D341Med (cell line): ENCODE results near the gene RPS21.
A peak's percentile ranks its signal among the peaks of the same experiment; 100 is the strongest.
"Not testable (repeated sequence)": the region's sequence is repeated elsewhere in the genome, so short reads cannot be mapped to it uniquely, and the experiment has no call there.

Experiments
- DNase-seq: peaks from one replicate; pipeline ENCODE4 v3.0.0; 2012; ENCODE audit warnings: low spot score

The RPS21 gene

DNA sequence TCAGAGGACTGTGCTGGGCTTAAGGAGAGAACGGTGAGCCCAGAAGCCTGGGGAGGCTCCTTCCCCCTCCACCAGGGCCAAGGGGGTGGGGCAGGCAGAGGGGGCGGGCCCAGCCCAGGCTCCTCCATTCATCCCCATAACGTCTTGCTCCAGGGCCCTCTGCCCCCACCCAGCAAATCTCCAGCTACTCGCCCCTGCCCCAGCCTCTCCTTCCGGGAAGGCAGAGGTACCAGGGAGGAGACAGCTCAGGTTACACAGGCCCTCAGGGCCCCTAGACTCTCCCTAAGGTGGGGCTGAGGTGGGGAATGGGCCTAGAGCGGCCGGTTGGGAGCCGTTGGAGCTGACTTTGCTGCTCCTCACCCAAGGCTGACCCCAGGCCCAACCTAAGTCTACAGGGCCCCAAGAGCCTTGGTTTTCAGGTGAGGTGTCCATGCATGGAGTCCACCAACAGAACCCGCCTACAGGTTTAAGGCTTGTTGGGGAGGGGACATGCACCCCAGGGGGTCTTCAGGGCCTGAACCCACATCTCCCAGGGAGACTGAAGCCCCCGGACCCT is 21.0 kb upstream of the RPS21 start:
- DNase-seq, result no peak

DNA sequence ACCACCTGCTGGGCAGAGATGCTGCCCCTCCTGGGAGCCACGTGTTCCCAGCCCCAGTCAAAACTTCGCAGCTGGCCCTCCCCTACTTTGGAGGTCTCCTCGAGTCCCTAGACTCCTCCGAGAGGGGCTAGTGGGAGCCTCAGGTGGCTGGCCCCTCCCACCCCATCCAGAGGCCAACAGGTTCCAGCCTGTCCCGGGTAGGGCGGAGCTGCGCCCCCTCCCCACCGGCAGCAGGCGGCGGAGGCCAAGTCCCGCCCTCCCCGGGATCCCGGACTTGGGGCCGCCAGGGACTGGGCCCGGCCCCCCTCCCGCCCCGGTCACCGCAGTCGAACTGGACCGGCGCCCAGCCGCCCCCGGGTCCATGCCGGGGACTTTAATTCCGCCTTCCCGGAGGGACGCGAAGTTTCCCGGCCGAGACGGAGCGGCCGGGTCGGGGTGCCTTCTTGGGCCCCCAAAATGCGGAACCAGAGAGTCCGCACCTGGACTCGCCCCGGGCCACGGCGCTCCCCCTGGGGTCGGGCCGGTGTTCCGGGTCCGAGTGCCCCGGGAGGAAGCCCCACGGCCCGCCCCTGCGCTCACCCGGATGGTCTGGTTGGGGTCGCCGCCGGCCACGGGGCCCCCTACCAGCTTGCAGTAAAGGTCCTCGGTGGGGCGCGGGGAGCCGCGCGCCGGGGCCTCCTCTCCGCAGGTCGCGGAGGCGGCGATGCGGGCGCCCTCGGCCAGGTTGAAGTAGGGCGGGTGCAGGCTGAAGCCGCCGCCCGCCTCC is 20.4 kb upstream of the RPS21 start:
- DNase-seq, result no peak

GRCh38 chr20:62367136-62367632 is 19.7 kb upstream of the RPS21 start, which contains the start of gene LAMA5:
LAMA5 (minus strand) TSS chr20:62367312; CDS start chr20:62367245, 67 bp downstream.
- peak; percentile 88 for DNase-seq

- DNase-seq, result peak; percentile 78
Measured at GRCh38 chr20:62367633-62368391, 19.1 kb upstream of the RPS21 start.

DNA sequence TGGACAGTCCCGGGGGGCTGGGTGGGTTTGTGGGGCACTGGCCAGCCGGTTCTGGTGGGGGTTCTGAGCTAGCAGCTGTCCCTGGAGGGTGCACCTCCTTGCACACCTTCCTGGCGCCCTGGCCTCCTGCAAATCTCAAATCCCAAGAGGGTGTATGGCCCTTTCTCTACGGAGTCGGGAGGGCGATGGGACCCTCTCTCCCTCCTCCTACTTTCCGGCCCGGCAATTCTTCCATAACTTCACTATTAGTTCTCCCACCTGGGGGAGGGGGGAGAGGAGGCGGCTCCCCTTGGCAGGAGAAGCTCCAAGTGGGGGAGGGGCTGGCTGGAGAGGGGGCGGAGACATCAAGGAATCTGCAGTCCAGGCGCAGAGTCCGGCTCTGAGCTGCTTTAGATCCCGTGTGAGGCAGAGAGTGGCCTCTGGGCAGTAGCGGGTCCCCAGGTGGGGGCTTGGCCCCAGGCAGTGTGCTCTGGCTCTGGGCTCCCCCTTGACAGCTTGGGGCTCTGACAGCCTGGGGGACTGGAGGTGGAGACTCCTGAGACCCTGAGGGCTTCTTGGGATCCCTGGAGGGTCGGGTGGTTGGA is 18.4 kb upstream of the RPS21 start:
- no peak for DNase-seq

GRCh38 chr20:62368976-62369814 is 17.7 kb upstream of the RPS21 start:
- no peak for DNase-seq

DNA sequence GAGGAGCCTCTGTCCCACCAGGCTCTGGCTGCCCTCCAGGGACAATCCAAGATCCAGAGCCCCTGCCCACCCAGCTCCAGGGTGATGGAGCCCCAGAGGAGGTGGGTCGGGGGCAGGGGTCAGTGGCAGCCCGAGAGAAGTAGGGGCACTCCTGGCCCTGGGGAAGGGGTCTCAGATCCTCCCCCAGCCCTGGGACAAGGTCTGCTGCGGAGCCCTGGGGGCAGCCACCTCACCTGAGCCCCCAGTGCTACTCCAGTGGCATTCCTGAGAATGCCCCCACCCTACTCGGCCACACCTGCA is 17.1 kb upstream of the RPS21 start:
- no peak for DNase-seq

DNA sequence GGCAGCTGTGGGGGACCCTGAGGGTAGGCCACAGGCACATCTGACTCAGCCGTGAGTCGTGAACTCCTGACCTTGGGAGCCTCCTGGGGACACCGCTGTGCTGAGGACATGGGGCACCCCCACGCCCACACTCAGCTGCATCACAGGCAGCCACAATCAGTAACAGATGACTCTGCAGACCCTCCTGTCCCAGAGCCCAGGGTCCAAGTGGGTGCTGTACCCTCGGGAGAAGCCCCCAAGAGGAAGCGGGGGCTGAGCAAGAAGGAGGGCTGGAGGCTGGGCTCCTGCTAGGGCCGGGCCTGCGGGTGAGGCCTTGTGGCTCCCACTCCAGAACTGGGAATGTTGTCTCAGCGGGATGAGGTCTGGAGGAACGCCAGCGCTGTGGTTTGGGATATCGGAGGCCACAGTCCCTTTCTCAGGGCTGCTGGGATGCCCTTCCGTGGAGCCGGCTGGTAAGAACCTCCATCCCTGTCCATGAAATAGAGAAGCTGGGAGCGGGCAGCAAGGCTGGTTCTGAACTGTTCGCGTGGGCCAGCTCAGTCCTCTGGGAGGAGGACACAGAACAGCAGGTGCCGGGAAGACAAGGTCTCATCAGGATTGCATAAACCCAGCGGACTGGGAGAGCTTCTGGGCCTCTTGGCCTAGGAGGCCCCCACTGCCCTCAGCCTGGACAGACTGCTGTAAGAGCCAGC is 16.6 kb upstream of the RPS21 start:
- DNase-seq, result no peak

- no peak for DNase-seq
Measured at GRCh38 chr20:62370807-62371587, 15.9 kb upstream of the RPS21 start.

DNA sequence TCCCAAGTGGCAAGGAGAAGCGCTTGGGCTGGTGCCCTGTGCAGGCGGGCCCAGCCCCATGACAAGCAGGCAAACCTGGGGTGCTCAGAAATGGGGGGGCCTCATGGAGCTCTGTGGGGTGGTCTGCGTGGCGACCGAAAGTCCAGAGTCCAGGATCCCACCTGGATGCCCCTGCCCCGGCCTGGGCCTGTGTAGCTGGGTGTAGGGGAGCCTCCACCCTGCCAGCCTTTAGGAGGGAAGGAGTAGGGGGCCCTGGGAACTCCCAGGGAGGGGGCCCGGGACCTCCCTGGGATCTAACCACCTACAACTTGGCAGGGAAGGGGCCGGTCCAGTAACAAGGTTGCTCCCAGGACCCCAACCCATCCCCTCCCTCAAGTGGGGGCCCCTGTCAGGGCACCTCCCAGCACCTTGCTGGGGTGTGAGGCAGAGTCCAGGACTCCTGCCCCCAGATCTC is 15.3 kb upstream of the RPS21 start:
- DNase-seq, result no peak

DNA sequence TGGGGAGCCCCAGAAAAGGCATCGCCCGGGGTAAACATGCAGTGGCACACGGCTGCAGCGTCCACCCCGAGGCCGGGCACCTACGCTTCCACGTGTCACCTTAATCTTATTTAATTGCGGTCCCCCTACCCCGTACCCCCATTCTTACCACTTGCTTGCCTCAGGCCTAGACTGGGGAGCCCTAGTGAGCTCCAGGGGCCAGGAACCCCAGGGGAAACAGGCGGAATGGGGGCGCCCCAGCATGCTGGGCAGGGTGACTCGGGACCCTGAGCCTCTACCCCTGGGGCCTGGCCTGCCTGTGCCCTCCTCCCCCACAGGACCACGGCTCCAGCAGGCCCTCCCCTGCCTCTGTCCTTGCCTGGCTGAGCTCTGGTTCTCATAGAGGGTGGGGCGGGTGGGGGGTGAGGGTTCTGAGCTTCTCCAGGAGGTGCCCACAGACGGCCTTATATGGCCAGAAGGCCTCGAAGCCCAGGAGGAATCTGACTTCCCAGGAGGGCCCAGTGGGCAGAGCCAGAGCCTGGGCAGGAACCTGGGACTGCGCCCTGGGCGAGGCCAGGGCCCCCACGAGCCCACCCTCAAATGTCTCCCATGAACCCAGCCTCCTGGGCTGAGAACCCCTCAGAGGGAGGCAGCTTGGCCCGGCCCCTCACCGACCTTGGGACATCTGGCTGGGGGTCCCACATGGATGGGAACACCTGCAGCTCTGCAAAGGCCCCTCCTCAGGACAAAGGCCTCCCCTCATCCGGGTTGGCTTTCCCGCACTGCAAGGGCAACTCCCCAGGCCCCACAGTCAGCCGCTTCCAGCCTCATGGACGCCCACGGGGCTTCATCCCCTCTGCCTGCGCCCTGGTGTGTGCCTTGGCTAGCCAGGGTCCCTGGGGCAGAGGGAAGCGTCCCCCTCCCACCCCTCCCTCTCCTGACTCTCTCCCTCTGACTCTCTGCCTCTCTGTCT is 14.6 kb upstream of the RPS21 start:
- no peak for DNase-seq

- DNase-seq, result not testable (repeated sequence)
Measured at GRCh38 chr20:62373631-62374179, 13.2 kb upstream of the RPS21 start.

- no peak for DNase-seq
Measured at GRCh38 chr20:62374331-62375152, 12.4 kb upstream of the RPS21 start.

- DNase-seq, result no peak
Measured at GRCh38 chr20:62376112-62377063, 10.5 kb upstream of the RPS21 start.

- DNase-seq, result no peak
Measured at GRCh38 chr20:62377064-62377461, 9.8 kb upstream of the RPS21 start.

GRCh38 chr20:62377615-62378178 is 9.2 kb upstream of the RPS21 start:
- DNase-seq, result no peak
